Measurements from ENCODE around the gene CACNA1G. TPM values are rescaled to one million over a fixed set of nuclear protein-coding genes. Genes with fewer than 3 reads are reported as not detected.

The CACNA1G gene
- total and polyA plus RNA-seq, 3 donors from 2014 or later: 1.3 to 1.7 (median 1.7) TPM

GRCh38 chr17:50565402-50566350 lies 5.2 kb downstream of the CACNA1G start:
- Histone ChIP-seq H3K27ac (no peak overlapping the region), H3K4me1 (peaks cover 16% of the 10 kb centered on the region), H3K36me3 (ENCODE audit: low read depth, missing control alignments) (no peaks in the 10 kb centered on the region), H3K9me3 (no peaks in the 10 kb centered on the region), H3K27me3 (no peaks in the 10 kb centered on the region), H3K4me3 (no peak overlapping the region)
- intact Hi-C loops (cut with DNase I; ENCODE audit: low total_unique reads): no loop called here
- 62 to 64% methylated on average over 8 of the region's 10 CpGs for WGBS, 2 donors
- DNase-seq: no peak
- TF ChIP-seq POLR2A (IDR thresholded peaks at IDR 0.05): no peak
- TF ChIP-seq CTCF (IDR thresholded peaks at IDR 0.05): no peak

GRCh38 chr17:50566886-50567285 lies 6.4 kb downstream of the CACNA1G start:
- TF ChIP-seq CTCF (IDR thresholded peaks at IDR 0.05) (no peak), POLR2A (IDR thresholded peaks at IDR 0.05) (no peak)
- Histone ChIP-seq H3K36me3 (ENCODE audit: low read depth, missing control alignments) (no peaks in the 10 kb centered on the region), H3K9me3 (no peaks in the 10 kb centered on the region), H3K4me1 (peaks cover 7% of the 10 kb centered on the region), H3K27me3 (no peaks in the 10 kb centered on the region), H3K4me3 (no peak overlapping the region), H3K27ac (no peak overlapping the region)
- WGBS, 2 donors: 22 to 35% methylated on average over 2 of the region's 2 CpGs
- intact Hi-C loops (cut with DNase I; ENCODE audit: low total_unique reads): no loop called here
- no peak for DNase-seq

- H3K4me3 ChIP-seq: no peak overlapping the region
- intact Hi-C loops (cut with DNase I; ENCODE audit: low total_unique reads): no loop called here
- TF ChIP-seq POLR2A (IDR thresholded peaks at IDR 0.05) (no peak), CTCF (IDR thresholded peaks at IDR 0.05) (no peak)
- WGBS, 2 donors: 88 to 94% methylated on average over 6 to 12 of the region's 12 CpGs
- H3K27ac ChIP-seq: no peak overlapping the region
- no peaks in the 10 kb centered on the region for H3K9me3 ChIP-seq
- no peak for DNase-seq
- H3K36me3 ChIP-seq (ENCODE audit: low read depth, missing control alignments): no peaks in the 10 kb centered on the region
- H3K27me3 ChIP-seq: no peaks in the 10 kb centered on the region
- H3K4me1 ChIP-seq: peaks cover 7% of the 10 kb centered on the region
These were observed 8.1 kb downstream of the CACNA1G start for GRCh38 chr17:50568659-50569058.

GRCh38 chr17:50569592-50569991 lies 9.1 kb downstream of the CACNA1G start:
- peaks cover 4% of the 10 kb centered on the region for H3K4me1 ChIP-seq
- intact Hi-C loops (cut with DNase I; ENCODE audit: low total_unique reads): no loop called here
- H3K27me3 ChIP-seq: no peaks in the 10 kb centered on the region
- H3K36me3 ChIP-seq (ENCODE audit: low read depth, missing control alignments): no peaks in the 10 kb centered on the region
- H3K27ac ChIP-seq: no peak overlapping the region
- no peak for TF ChIP-seq CTCF (IDR thresholded peaks at IDR 0.05)
- TF ChIP-seq POLR2A (IDR thresholded peaks at IDR 0.05): no peak
- no peaks in the 10 kb centered on the region for H3K9me3 ChIP-seq
- DNase-seq: no peak
- no peak overlapping the region for H3K4me3 ChIP-seq
- WGBS, 2 donors: 95 to 100% methylated on average over 7 of the region's 7 CpGs

Data from testis (tissue), 3 donors.